WTC11 (cell line): ENCODE results near the gene TOGARAM2. TPM values are rescaled to one million over a fixed set of nuclear protein-coding genes. Genes with fewer than 3 reads are reported as not detected.

Experiments
- ATAC-seq: fragments of 200-7000 bp; cut with Tn5 transposase; 2 replicates; pipeline ENCODE4 v1.10.0; 2021; ENCODE audit warnings: mild to moderate bottlenecking, moderate library complexity
- CTCF ChIA-PET: fragments of 300-600 bp; sonication (Branson Sonifier 250); formaldehyde crosslinking; loops from one replicate; lab custom pipeline; 2021; ENCODE audit warnings: antibody characterized with exemption; lab: Charles Lee
- POLR2A ChIA-PET: fragments of 350-600 bp; sonication (Branson Sonifier 250); formaldehyde crosslinking; loops from one replicate; lab custom pipeline; 2021; ENCODE audit warnings: antibody characterized with exemption; lab: Charles Lee
- DNase-seq: peaks from one replicate; pipeline ENCODE4 v3.0.0; 2021; ENCODE audit warnings: low spot score
- H3K27ac Mint-ChIP-seq: 2 replicates; pipeline ENCODE4 v1.8.0; 2021; ENCODE audit warnings: mixed read lengths
- H3K27me3 Mint-ChIP-seq: 2 replicates; pipeline ENCODE4 v1.8.0; 2021; ENCODE audit warnings: low read depth, mild to moderate bottlenecking, moderate library complexity, mixed read lengths
- H3K36me3 Mint-ChIP-seq: 2 replicates; pipeline ENCODE4 v1.8.0; 2021; ENCODE audit warnings: mixed read lengths
- H3K4me1 Mint-ChIP-seq: 2 replicates; pipeline ENCODE4 v1.8.0; 2022; ENCODE audit warnings: mixed read lengths
- H3K4me3 Mint-ChIP-seq: 2 replicates; pipeline ENCODE4 v1.8.0; 2021; ENCODE audit warnings: mild to moderate bottlenecking, moderate library complexity, mixed read lengths
- H3K9me3 Mint-ChIP-seq: 2 replicates; pipeline ENCODE4 v1.8.0; 2021; ENCODE audit warnings: mixed read lengths
- AFF4 ChIP-seq: sonication (generic); formaldehyde crosslinking; IDR thresholded peaks from 2 replicates; pipeline ENCODE4 v1.8.1; 2023; ENCODE audit warnings: mild to moderate bottlenecking, missing genetic modification reagents, borderline replicate concordance
- ATF2 ChIP-seq: sonication (generic); formaldehyde crosslinking; IDR thresholded peaks from 2 replicates; pipeline ENCODE4 v1.8.1; 2022; ENCODE audit warnings: low read depth, missing genetic modification reagents, borderline replicate concordance
- ATF6 ChIP-seq: sonication (generic); formaldehyde crosslinking; IDR thresholded peaks from 2 replicates; pipeline ENCODE4 v1.8.1; 2023; ENCODE audit warnings: mild to moderate bottlenecking, missing genetic modification reagents
- CDX4 ChIP-seq: fragments of 250-450 bp; sonication (Bioruptor Pico); IDR thresholded peaks from 2 replicates; pipeline ENCODE4 v1.9.0; 2021; ENCODE audit warnings: moderate library complexity, mild to moderate bottlenecking, inconsistent platforms, borderline replicate concordance
- CREM ChIP-seq: sonication (generic); formaldehyde crosslinking; IDR thresholded peaks from 2 replicates; pipeline ENCODE4 v1.8.1; 2022; ENCODE audit warnings: mild to moderate bottlenecking, missing genetic modification reagents, moderate library complexity
- EMX1 ChIP-seq: fragments of 250-450 bp; sonication (Bioruptor Pico); IDR thresholded peaks from 2 replicates; pipeline ENCODE4 v1.8.0; 2021; ENCODE audit warnings: mild to moderate bottlenecking
- FOXK1 ChIP-seq: sonication (generic); formaldehyde crosslinking; IDR thresholded peaks from 2 replicates; pipeline ENCODE4 v1.8.0; 2022; ENCODE audit warnings: mild to moderate bottlenecking, moderate library complexity, missing genetic modification reagents
- FOXP4 ChIP-seq: sonication (generic); formaldehyde crosslinking; IDR thresholded peaks from 2 replicates; pipeline ENCODE4 v1.8.0; 2022; ENCODE audit warnings: mild to moderate bottlenecking, missing genetic modification reagents
- JUN ChIP-seq: sonication (generic); formaldehyde crosslinking; IDR thresholded peaks from 2 replicates; pipeline ENCODE4 v1.8.0; 2023; ENCODE audit warnings: mild to moderate bottlenecking, missing genetic modification reagents
- MAX ChIP-seq: sonication (generic); formaldehyde crosslinking; IDR thresholded peaks from 2 replicates; pipeline ENCODE4 v1.8.0; 2022; ENCODE audit warnings: mild to moderate bottlenecking, missing genetic modification reagents
- MXD4 ChIP-seq: fragments of 250-450 bp; sonication (Bioruptor Pico); IDR thresholded peaks from 2 replicates; pipeline ENCODE4 v1.8.0; 2021; ENCODE audit warnings: mild to moderate bottlenecking, moderate library complexity, borderline replicate concordance
- TEAD1 ChIP-seq: sonication (generic); formaldehyde crosslinking; IDR thresholded peaks from 2 replicates; pipeline ENCODE4 v1.8.0; 2022; ENCODE audit warnings: mild to moderate bottlenecking, missing genetic modification reagents
- ZMAT4 ChIP-seq: fragments of 250-450 bp; sonication (Bioruptor Pico); IDR thresholded peaks from 2 replicates; pipeline ENCODE4 v1.9.0; 2021; ENCODE audit warnings: mild to moderate bottlenecking
- ZNF121 ChIP-seq: sonication (generic); formaldehyde crosslinking; IDR thresholded peaks from 2 replicates; pipeline ENCODE4 v1.8.0; 2023; ENCODE audit warnings: missing genetic modification reagents
- ZNF219 ChIP-seq: sonication (generic); formaldehyde crosslinking; IDR thresholded peaks from 2 replicates; pipeline ENCODE4 v1.8.0; 2023; ENCODE audit warnings: missing genetic modification reagents, mild to moderate bottlenecking, borderline replicate concordance
- ZNF396 ChIP-seq: fragments of 250-450 bp; sonication (Bioruptor Pico); IDR thresholded peaks from 2 replicates; pipeline ENCODE4 v1.8.0; 2021; ENCODE audit warnings: mild to moderate bottlenecking, moderate library complexity, borderline replicate concordance
- ZNF423 ChIP-seq: fragments of 250-450 bp; sonication (Bioruptor Pico); IDR thresholded peaks from 2 replicates; pipeline ENCODE4 v2.1.2; 2022; ENCODE audit warnings: mild to moderate bottlenecking, moderate library complexity
- ZNF532 ChIP-seq: fragments of 250-450 bp; sonication (Bioruptor Pico); IDR thresholded peaks from 2 replicates; pipeline ENCODE4 v1.9.0; 2021; ENCODE audit warnings: mild to moderate bottlenecking, borderline replicate concordance
- ZNF671 ChIP-seq: fragments of 250-450 bp; sonication (Bioruptor Pico); IDR thresholded peaks from 2 replicates; pipeline ENCODE4 v1.8.0; 2021; ENCODE audit warnings: mild to moderate bottlenecking
- total RNA-seq: library from RNA; stranded (reverse); gene quantifications from 3 replicates; pipeline ENCODE4 v1.2.3, GENCODE V29; 2021

The TOGARAM2 gene
- total RNA-seq, 1 experiment from 2014 or later: 1.0 TPM

- TF ChIP-seq ATF6 (CRISPR knock-in tag) (no peak), ZNF423 (no peak), CDX4 (no peak), EMX1 (CRISPR knock-in tag) (no peak), ZNF121 (CRISPR knock-in tag) (no peak)
- TF ChIP-seq, all 79 proteins: peak for 0
Observed at GRCh38 chr2:29010946-29011345, 29.8 kb downstream of the TOGARAM2 start (continued).

GRCh38 chr2:29011418-29012060, 30.4 kb downstream of the TOGARAM2 start:
- TF ChIP-seq MXD4 (CRISPR knock-in tag) (no peak), ZNF532 (CRISPR knock-in tag) (no peak), TEAD1 (no peak), ZNF671 (no peak), ZMAT4 (no peak), AFF4 (CRISPR knock-in tag) (no peak), ZNF396 (CRISPR knock-in tag) (no peak), MAX (CRISPR knock-in tag) (no peak), FOXK1 (no peak), ZNF219 (CRISPR knock-in tag) (no peak), CREM (CRISPR knock-in tag) (no peak), JUN (CRISPR knock-in tag) (no peak), FOXP4 (CRISPR knock-in tag) (no peak), ATF2 (CRISPR knock-in tag) (no peak)
- Mint-ChIP-seq H3K4me3 (no peak overlapping the region), H3K4me1 (peaks cover 17% of the 10 kb centered on the region), H3K9me3 (no peaks in the 10 kb centered on the region), H3K27ac (no peak overlapping the region), H3K27me3 (no peaks in the 10 kb centered on the region), H3K36me3 (no peaks in the 10 kb centered on the region)
- CTCF ChIA-PET: interaction anchor here (0.9 kb wide), 1 partner anchor 33 kb away, joined by 4 read pairs; no protein-coding TSS in a partner anchor
- POLR2A ChIA-PET: no interaction called here
- ATAC-seq: no peak
- DNase-seq: no peak
